HG03439 (cell line): ENCODE results near the gene HOMEZ.

Source experiments
- ATAC-seq: cut with Tn5 transposase; IDR thresholded peaks from one replicate; pipeline ENCODE4 v1.9.1; 2021; ENCODE audit warnings: mild to moderate bottlenecking, moderate library complexity; ENCODE audit not compliant: unreplicated experiment

Gene HOMEZ

DNA sequence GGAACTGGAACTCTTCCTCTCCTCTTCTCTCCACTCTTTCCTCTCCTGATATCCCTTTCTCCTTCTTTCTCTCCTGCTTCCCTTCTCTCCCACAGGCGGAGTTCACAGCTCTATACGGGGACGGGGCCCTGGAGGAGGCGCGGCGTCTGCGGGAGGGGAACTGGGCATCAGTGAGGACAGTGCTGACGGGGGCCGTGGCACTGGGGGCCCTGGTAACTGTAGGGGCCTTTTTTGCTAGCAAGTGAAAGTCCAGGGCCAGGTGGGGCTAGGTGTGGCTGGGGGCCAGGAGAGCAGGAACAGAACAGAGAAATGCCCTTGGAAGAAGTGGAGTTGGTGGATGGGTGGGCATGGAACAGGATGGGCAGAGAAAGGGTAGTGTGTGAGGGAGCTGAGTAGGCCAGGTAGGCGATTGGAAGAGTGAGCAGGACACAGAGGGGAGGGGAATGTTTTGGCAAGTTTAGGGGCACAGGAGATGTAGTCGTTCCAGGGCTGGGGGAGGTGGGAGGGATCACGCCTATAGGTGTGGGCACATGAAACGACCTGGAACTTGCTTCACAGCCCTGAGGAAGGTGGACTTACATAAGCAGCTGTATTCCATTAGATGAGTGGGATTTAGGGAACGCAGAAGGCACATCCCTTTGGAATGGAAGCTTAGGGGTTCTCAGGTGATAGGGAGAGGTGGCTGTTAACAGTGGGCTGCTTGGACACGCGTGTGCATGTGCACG lies 23.0 kb upstream of the HOMEZ start:
- no peak for ATAC-seq

DNA sequence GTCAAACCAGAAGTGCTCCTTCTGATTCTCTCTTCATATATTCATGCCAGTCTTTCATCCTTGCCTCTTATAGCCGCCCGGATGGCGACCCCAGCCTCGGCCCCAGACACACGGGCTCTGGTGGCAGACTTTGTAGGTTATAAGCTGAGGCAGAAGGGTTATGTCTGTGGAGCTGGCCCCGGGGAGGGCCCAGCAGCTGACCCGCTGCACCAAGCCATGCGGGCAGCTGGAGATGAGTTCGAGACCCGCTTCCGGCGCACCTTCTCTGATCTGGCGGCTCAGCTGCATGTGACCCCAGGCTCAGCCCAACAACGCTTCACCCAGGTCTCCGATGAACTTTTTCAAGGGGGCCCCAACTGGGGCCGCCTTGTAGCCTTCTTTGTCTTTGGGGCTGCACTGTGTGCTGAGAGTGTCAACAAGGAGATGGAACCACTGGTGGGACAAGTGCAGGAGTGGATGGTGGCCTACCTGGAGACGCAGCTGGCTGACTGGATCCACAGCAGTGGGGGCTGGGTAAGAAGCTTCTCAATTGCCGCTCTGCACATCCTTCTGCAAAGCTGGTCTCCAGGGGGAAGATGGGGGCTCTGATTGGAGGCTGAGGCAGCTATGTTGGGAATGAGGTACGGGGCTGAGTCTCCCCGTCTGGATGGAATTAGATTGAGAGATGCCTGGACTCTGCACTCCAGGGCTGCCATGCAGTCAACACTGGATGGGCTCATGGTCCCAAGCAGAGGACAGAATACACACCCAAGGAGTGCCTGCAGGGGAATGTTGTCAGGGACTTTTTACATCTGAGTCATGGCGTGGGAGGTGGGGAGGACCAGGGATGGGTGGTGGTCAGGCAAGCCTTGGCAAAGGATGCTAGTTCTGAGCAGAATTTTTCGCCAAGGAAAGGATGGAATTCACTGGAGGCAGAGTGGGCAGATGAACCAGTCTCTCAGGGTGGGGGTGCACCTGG lies 22.0 kb upstream of the HOMEZ start:
- no peak for ATAC-seq

DNA sequence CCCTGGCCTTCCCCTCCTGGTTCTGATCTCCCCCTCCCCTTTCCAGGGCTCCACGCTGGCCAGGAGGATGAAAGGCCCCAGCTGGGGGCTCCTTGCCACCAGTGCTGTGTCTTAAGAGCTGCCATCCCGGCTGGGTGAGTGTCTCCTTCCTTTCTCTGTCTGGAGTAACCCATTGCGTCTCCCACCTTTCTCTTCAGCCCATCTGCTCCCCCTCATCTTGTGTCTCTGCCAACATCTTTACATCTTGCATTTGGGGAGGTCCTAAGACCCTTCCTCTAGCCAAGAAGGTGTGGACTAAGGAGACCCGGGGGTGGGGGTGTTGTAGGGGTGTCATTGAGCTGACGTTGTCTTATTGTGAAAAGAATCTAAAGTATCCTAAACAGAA lies 21.2 kb upstream of the HOMEZ start:
- ATAC-seq: no peak

DNA sequence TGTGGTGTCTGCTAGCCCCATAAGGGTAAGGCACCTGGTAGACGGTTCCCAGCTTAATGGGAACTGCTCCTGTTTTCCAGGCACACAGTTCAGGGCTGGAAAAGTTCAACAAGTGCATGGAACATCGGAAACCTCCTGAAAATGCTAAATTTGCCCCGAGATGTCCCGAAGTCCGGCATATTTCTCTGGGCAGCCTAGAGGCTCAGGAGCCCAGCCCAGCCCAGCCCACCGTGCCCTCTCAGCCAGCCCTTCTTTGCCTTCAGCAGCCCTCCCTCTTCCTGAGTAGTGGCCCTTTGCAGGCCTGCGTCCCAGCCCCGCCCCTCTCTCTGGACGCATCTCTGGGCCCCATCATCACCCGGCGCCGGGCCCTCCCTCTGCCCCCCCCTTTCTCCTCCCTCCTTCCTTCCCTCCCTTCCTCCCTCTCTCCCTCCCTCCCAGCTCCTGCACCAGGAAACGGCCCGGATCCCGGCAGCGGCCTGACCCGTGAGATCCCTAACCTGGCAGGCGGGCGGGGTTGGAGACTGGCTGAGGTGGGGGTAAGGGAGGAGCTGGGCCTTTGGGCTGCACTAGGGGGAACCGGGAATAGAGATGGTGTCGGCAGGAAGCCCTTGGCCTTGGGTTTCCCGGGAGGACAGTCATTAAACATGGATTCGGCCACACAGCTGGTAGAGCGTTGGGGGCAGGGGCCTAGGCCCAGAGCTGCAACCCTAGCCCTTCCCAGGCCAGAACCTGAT lies 20.6 kb upstream of the HOMEZ start, which contains the start of gene BCL2L2:
TSS of gene BCL2L2 (plus strand) at position 422 of the 734 bp plus-strand sequence. CDS start 935 bp downstream, outside the sequence.
- ATAC-seq: no peak

DNA sequence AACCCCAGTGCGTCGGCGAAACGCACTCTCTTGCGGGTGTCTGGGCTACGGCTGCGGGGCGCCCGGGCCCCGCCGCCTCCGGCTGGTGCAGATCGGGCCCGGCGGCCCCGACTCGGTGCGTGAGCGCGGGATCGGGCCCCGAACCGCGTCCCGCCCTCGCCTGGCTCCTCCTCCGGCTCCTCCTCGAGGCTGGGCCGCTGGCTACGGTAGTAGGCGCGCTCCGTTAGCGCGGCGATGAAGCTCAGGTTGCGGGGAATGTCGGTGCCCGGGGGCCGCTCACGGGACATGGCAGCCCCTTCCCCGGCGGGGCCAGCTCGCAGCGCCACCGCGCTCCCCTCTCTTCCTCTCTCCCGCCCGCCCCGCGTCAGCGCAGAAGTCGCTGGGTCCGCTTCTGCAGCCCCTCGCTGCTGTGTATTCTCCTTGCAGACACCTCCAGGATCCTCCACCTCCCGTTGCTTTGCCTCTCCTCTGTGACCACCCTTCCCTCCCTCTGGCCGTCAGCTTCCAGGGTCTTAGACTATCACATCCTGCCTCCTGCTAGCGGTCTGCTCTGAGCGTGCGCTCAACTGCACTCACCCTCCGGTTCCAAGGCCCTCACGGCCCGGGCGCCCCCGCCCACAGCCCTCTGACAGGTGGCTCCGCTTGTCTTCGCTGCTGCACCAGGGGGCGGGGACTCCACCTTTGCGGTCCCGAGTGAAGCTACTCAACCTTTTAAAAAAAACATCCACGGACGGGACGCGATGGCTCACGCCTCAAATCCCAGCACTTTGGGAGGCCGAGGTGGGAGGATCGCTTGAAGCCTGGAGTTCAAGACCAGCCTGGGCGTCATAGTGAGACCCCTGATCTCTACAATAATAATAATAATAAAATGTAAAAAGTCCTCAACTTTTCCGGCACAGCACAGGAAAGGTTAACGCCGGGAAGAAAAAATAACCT lies 16.6 kb upstream of the HOMEZ start, which contains the start of gene PPP1R3E:
TSS of gene PPP1R3E (minus strand) at position 570 of the 936 bp plus-strand sequence. CDS start at position 287, 283 bp downstream.
- peak; percentile 35 for ATAC-seq

DNA sequence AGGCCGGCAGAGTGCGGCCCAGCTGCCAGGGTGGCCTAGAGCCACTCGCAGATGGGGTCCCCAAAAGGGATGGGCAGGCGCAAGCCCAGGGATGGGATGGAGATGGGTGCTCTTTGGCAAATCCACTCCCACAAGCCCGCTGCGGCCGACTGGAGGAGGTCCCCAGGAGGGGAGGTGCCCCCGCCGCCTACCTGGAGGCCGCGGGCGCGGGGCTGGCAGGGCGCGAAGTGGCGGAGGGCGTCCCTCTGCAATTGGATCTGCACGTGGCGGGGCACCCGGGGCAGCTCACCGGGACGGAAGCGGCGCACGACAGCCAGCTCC lies 16.0 kb upstream of the HOMEZ start:
- peak; percentile 12 for ATAC-seq

DNA sequence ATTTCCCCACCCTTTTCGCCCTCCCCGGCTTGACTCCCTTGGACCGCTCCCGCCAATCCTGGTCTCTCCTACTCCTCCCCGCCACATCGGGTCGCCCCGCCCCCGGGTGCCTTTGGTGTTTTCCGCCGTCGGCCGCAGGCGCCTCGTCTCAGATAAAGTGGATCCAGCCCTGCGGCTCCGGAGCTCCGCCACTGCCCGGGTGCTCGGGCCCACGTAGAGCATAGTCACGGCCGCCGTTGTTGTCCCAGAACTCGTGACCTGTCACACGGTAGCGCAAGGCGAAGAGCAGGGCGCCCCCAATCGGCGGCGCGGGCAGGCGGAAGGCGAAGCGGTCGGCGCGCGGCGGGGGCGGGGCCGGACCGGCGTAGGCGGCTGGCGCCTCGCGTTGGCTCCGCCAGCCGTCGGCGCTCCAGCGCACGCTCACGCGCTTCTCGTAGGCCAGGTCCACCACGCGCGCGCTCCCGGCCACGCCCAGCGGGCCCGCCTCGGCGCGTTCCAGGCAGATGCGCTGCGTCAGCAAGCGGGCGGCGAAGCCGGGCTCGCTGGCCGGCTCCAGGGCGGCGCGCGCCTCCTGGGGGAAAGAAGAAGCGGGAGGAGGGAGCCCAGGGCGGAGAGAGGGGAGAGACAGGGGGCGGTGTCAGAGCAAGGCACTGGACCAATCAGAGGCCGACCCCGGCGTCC lies 15.5 kb upstream of the HOMEZ start:
- peak; percentile 79 for ATAC-seq

DNA sequence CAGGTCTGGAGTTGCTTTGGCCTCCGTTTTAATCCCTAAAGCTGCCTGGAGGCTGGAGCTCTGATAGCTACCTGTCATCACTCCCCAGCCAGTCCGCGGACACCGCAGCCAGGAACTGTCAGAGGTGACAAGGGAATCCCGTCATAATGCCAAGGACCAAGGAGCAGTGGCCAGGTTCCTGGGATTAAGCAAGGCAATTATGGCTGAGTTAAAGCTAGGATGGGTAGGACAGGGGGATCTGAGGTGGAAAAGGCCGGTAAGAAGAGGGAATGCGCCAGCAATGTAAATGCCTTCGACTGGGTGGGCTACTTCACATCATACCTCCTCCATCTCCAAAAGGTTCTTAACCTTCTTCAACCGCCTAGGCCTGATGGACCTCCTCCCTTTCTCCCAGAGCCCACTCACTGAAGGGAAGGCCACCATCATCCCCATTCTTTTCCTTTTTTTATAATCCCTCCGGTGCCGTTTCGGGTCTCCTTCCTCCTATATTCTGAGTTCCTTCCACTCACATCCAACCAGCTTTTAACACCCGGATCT lies 14.8 kb upstream of the HOMEZ start:
- no peak for ATAC-seq

DNA sequence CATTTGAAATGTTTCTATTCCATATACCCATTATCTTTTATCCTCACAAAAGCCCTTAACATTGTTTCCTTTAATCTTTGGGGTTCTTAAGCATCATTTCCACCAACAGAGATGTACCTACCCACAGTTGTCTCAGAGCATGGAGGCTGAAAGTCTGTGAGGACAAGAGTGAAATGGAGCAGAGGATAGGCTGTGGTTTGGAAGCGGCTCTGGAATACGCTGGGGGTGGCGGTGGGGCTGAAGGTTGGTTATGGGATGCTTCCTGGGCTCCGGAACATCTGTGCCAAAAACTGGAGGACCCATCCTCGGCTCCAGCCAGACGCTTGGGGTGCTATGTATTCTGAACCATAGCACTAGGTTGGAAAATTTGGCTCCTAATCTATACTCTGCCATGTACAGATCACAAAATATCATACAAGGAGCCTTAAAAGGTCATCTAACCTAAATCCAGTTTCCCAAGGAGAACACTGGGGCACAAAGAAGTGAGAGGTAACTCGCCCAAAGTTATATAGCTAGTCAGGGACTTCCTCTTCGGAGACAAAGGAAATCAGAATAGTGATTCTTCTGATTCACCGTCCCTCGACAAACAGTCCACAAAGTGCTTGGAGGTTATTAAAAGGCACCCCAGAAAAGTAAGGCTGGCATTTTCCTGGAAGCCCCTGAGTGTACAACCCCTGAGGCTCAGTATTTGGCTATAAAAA lies 14.2 kb upstream of the HOMEZ start:
- ATAC-seq: no peak

DNA sequence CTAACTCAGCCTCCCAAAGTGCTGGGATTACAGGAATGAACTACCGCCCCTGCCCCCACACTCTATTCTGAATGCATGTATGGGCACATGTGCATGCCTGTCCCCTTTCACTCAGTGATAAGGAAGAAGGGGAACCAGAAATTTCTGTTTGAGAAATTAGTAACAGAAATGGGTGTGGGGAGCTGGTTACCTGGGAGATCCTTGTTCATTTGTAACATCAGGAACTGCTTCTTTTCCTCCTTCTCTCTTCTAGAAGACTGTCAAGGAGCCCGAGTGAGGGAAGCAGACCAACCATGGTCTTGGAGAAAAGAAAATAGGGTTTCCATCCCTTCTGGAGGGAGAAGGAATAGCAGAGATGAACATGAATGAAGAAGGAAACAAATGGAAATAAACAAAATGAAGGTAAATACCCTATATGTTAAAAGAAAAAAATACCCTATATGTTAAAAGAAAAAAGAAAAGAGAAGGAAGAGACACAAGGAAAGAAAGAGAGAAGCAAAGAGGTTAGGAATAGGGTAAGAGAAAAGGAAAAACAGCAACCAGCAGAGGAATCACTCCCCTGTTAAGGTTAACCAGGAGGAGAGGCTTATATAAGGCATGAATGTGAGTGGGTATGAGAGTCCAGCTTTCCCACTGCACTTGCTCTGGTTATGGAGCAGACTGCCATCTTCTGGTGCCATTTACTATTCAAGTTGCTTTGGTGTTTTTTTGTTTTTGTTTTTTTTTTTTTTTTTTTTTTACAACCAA lies 13.5 kb upstream of the HOMEZ start:
- no peak for ATAC-seq

DNA sequence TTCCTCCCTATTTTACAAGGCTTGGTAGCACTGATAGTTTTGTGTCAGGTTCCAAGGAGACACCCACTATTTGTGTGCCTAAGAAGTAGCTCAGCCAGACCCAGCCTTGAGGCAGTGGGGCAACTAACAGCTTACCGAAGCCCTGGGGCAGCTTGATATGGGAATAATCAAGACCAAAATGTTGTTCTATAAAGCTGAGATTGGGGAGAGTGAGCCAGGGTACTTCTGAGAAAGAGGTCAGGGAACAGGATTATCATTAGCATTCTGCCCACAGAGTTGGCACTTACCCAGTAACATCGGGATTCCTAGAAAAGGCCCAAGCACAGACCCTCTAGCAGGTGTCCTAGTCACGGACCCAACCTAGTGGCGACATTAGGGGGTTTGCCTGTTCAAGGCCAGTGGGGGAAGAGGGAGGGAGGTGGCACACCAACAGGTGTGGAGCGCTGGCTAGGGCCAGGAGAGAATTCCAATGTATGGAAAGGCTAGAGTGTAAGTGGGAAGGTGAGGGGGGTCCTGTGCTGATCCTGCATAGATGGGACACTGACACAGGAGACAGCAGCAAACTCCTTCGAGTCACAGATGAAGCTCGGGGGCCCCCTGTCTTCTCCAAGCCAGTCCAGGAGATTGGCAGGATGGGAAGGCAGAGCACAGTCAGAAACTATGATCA lies 11.8 kb upstream of the HOMEZ start:
- ATAC-seq: no peak

DNA sequence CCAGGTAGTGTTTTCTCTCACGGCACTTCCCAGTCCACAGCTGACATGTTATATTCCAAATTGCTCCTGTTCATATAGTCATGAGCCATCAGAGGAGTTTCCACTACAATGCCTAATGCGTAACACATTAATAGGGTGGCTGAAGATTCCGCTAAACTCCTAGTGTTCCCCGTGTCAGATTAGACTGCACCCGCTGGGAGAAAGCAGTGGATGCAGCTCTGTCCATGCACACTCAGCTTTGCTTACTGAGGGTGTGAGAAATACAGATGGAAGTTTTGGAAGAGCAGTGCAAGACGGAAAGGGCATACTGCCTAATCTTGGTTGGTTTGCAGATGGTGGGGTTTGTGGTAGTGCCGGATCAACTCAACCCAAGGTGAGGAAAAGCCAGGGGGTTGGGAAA lies 11.2 kb upstream of the HOMEZ start:
- no peak for ATAC-seq

DNA sequence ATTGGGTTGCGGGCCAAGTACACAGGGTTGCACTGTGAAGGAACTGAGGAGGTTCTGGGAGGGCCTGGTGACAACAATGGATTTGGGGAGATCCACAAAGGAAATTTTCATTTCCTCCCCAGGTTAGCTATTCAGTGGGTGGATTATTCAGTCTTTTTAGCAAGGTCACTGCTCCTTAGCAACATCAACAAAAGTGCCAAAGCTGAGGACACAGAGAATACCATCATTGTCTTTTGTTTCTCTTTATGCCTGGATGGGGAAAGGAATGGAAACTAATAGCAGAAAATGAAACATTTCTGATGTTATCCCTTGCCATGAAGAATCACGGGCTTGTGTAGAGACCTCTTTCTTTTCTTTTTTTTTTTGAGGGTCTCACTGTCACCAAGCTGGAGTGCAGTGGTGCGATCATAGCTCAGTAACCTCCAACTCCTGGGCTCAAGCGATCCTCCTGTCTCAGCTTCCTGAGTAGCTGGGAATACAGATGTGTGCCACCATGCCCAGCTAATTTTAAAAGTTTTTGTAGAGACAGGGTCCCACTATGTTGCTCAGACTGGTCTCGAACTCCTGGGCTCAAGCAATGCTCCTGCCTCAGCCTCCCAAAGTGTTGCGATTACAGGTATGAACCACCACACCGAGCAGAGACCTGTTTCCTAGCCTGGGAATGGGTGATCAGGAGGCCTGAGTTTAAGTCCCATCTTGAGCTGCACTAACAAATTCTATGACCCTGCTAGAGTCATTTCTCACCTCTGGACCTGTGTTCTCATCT lies 10.3 kb upstream of the HOMEZ start:
- no peak for ATAC-seq

DNA sequence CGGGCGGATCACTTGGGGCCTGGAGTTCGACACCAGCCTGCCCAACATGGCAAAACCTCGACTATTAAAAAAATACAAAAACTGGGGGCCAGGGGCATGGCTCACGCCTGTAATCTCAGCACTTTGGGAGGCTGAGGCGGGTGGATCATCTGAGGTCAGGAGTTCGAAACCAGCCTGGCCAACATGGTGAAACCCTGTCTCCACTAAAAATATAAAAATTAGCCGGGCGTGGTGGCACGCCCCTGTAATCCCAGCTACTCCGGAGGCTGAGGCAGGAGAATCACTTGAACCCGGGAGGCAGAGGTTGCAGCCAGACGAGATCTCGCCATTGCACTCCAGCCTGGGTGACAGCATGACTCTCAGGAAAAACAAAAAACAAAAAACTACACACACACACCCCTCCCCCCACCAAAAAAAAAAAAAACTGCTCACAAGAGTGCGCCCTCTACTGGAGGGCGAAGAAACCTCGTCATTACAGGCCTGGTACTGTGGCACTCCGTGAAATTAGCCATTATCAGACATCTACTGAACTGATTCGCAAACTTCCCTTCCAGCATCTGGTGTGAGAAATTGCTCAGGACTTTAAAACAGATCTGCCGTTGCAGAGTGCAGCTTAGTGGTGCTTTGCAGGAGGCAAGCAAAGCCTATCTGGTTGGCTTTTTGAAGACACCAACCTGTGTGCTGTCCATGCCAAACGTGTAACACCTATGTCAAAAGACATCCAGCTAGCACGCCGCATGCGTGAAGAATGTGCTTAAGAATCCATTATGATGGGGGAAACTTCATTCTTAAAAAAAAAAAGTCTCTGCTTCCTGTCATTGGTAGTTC lies 9.0 kb upstream of the HOMEZ start:
- ATAC-seq: no peak

DNA sequence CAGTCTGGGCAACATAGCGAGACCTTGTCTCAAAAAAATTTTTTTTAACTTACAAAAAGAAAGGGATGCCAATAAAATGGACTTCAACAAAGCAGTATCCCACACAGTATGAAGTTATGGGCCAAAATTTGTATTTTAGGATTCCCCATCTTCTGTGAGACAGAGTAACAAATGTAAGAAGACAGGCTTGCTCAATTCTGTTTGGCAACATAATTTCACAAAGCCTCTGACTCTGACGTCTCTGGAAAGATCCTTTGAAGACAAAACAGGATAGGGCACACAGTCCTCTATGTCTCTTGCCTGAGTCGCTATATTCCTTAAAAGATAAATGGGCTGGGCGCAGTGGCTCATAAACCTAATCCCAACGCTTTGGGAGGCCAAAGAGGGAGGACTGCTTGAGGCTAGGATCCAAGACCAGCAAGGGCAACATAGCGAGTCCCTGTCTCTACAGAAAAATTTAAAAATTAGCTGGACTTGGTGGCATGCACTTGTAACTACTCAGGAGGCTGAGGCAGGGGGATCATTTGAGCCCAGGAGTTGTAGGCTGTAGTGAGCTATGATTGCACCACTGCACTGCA lies 1.1 kb upstream of the HOMEZ start:
- ATAC-seq: no peak
